PC-9 (cell line): Measurements from ENCODE around the gene TTBK2.

Experiments used
- CTCF ChIP-seq: fragments of 200-600 bp; sonication (generic); conservative IDR thresholded peaks from 2 replicates; pipeline ENCODE4 v1.6.1; 2017; ENCODE audit warnings: mixed run types, antibody characterized with exemption, mild to moderate bottlenecking, moderate library complexity
- EZH2 ChIP-seq: fragments of 200-600 bp; sonication (generic); IDR thresholded peaks from 2 replicates; pipeline ENCODE4 v1.8.0; 2017; ENCODE audit warnings: antibody characterized with exemption, low read depth

DNA sequence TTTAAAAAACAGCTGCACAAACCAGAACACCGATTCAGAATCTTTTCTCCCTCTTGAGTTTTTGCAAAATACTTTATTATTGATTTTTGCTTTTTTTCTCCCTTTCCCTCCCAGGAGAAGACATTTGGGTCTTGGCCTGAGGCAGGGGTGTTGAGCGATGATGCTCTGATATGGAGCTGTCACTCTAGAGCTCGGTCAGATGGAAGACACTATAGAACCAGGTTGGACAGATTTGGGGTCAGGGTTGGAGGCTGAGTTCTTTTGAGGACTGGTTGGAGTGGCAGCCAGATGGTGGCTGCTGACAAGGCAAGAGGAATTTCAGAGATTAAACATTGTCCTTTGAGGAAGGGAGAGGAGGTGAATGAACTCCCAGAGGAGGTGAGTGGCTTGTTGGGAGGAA, 200.5 kb downstream of the TTBK2 start:
- TF ChIP-seq CTCF (no peak), EZH2 (no peak)
